Measurements from ENCODE around the gene PLPPR1.
A peak's percentile ranks its signal among the peaks of the same experiment; 100 is the strongest.
"Not testable (repeated sequence)": the region's sequence is repeated elsewhere in the genome, so short reads cannot be mapped to it uniquely, and the experiment has no call there.

PLPPR1 gene

DNA sequence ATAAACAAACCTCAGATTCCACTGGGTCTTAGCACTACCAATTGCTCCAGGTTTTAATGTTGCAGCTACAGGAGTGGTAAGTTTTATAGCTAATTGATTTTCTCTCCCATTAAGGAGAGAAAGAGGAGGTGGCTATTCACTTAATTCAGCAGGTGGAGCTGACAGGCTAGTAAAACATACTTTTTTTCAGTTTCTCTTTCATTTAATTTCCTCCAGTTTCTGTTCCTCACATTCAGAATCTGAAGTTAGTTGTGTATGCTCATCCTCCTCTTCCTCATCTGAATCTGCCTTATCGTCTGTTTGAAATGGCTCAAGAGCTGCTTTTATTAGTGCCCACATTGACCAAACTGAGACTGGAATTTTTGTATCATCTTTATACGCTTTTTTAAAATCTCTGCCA lies 98.0 kb downstream of the PLPPR1 start:
- no peak for DNase-seq (ENCODE audit: low spot score)

DNA sequence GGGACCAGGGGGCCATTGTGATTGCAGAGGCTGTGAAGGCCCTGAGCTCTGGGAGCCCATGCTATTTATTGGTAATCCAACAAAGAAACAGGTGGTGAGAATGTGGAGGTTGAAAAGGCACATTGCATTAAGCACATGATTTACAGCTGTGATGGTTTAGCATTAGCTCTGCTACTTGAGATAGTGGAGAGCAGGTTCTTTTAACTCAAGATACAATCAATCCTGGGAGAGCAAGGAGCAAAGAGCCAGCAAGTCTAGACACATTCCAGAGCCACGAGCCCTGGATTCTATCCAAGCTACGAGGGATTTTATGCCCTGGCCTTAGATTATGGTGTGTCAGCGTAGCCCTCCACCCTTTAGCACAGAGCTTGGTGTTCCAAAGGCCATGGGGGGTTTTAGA lies 98.8 kb downstream of the PLPPR1 start:
- not testable (repeated sequence) for DNase-seq (ENCODE audit: low spot score)

DNA sequence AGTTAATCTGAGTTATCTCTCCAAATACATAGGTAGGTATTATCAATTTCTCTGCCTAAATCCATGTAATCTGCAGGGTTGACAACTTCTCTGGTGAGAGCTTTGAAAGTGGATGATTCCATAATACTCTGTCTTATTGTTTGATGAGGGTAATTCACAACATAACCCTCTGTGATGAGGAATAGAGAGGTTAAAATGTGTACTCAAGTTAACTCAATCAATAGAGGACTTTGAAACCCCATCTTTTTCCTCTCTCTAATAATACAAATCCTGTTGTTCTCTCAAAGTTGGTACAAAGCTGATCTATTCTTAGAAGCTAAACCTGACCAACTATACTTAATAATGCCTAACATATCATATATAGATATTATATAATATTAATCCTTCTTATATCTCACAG lies 100.1 kb downstream of the PLPPR1 start:
- DNase-seq (ENCODE audit: low spot score) = no peak

- no peak for DNase-seq (ENCODE audit: low spot score)
Measured at GRCh38 chr9:101130054-101130453, 101.5 kb downstream of the PLPPR1 start.

DNA sequence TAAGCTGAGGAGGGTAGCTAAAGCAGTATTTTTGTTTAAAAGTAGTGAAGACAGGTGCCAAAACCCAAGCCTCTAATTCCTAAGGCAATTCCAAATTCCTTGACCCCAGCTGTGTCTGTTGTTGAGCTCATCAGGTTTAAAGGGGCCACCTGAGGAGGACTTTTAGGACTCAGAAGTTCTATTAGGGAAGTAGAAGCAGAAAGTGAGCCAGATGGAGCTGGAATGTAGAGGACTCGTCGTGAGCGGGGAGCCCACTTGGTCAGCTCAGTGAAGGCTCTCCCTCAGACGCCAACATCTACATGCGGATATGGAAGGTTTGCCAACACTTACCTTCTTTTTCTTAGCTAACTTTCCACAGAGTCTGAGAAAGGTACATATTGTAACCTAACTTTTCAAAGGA lies 102.8 kb downstream of the PLPPR1 start:
- no peak for DNase-seq (ENCODE audit: low spot score)

GRCh38 chr9:101132801-101133200 lies 104.3 kb downstream of the PLPPR1 start:
- no peak for DNase-seq (ENCODE audit: low spot score)

DNA sequence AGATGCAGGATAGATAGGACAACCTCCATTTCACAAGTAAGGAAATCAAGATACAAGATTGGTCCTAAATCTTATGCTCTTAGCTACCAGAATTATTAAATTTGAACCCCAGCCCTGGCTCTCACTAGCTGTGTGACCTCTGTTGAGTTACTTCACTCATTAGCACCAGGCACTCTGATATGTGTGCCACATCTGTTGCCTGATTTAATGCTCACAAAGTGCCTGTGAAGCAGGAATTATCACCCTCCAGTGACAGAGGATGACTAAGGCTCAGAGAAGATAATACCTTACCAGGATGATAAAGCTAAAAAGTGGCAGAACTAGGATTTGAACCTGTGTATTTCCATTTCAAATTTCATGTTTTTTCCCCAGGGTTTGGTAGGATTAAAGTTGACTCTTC lies 110.0 kb downstream of the PLPPR1 start:
- no peak for DNase-seq (ENCODE audit: low spot score)

GRCh38 chr9:101139082-101139481 lies 110.6 kb downstream of the PLPPR1 start:
- no peak for DNase-seq (ENCODE audit: low spot score)

GRCh38 chr9:101140764-101141163 lies 112.2 kb downstream of the PLPPR1 start:
- DNase-seq (ENCODE audit: low spot score) = no peak

DNA sequence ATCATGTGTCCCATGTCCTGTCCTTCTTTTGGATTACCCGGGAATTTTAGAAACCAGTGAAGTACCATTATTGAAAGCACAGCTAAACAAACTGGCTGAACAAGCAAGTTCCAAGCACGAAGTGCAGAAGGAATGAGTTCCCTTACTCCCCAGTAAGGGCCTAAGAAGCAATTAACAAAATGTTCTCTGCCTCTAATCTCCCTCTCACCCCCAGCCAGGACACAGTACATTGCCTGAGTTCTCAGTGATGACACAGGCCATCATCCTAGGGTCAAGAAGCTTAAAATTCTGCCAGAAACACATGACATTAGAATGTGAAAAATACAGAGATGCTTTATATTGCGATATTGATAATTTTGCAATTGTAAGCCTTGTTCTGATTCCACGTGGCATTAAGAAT lies 118.0 kb downstream of the PLPPR1 start:
- no peak for DNase-seq (ENCODE audit: low spot score)

- no peak for DNase-seq (ENCODE audit: low spot score)
Measured at GRCh38 chr9:101148344-101148743, 119.8 kb downstream of the PLPPR1 start.

DNA sequence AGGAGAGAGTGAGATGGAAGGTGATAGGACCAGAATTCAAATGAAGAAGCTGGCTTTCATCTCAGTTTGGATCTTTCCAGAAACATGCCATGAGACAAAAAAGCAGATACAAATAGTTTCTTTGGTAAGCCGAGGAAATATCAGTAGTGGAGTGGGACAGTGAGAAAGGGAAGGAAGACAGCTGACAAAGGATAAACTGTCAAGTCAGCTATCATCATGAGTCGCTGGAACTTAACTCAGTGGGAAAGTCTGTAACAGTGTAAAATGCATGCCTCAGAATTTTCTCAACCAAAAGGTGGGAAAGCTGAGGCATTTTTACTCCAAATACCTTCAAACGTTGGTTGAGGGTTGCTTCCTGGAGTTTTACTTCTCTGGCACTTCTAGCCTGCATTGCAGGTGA lies 129.8 kb downstream of the PLPPR1 start:
- DNase-seq (ENCODE audit: low spot score) = no peak

DNA sequence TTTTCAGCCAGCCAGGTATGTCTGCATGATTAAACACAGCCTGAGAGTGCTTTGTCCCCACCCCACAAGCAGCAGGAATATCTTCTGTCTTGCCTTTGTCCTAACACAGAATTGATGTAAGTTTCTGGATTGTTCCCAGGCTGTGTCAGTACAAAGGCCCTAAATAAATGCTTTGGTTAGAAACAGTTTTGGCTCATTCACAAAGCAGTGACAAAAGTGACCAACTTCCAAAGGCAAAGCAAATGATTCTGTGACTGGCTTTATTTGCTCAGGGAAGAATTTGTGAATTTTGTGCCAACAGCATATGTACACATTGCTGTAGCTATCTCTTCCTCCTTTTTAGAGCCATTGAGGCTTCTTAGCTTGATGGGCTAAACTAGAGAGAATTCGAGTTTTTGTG lies 133.7 kb downstream of the PLPPR1 start:
- peak; percentile 84 for DNase-seq (ENCODE audit: low spot score)

GRCh38 chr9:101165131-101165530 lies 136.6 kb downstream of the PLPPR1 start:
- no peak for DNase-seq (ENCODE audit: low spot score)

GRCh38 chr9:101167490-101168134 lies 139.1 kb downstream of the PLPPR1 start:
- peak; percentile 10 for DNase-seq (ENCODE audit: low spot score)

GRCh38 chr9:101172616-101173015 lies 144.1 kb downstream of the PLPPR1 start:
- no peak for DNase-seq (ENCODE audit: low spot score)

DNA sequence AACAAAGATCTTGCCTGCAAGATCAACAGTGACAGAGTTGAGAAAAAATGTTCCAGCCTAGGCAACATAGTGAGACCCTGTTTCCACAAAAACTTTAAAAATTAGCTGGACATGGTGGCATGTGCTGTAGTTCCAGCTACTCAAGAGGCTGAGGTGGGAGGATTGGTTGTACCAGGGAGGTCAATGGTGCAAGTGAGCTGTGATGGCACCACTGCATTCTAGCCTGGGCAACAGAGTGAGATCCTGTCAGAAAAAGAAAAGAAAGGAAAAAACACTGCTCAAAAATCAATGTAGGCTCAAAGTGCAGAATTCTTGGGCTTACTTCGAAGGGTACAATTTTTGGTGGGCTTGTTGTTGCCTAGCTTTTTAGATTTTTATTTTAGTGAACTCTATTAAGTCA lies 145.4 kb downstream of the PLPPR1 start:
- DNase-seq (ENCODE audit: low spot score) = no peak

DNA sequence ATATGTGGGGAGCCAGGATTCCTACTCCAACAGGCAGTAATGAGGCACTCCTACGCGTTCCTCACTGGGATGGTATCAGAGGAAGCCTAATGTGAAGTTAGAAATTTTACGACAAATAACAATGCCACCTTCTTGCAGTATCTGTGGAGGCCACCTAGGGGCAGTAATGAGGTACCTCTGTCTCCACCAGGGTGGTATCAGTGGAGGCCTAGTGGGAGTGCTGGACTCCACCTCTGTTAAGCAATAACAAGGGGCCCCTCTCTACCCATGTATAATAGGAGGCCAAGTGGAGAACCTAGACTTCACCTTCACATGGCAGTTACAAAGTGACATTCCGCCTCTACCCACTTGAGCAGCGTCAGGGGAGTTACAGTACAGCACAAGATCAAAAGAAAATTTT lies 147.9 kb downstream of the PLPPR1 start:
- no peak for DNase-seq (ENCODE audit: low spot score)

- no peak for DNase-seq (ENCODE audit: low spot score)
Measured at GRCh38 chr9:101184813-101185278, 156.3 kb downstream of the PLPPR1 start.

DNA sequence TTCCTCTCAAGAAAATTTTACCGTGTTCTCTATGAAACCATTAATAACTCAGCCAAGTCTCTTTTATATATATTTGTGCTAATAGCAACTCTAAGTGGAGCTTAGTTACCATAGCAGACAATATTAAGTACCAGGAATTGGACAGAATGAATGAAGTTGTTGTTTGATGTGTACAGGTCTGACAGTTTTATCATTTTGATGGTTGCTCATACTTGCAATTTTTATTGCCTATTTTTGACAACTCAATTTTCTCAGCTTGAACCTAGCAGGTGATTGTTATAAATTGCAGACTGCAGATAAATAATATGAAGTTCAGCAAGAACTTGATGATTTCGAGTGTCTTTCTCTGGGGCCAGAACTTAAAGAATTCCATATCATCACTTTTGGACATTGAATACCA lies 163.2 kb downstream of the PLPPR1 start:
- no peak for DNase-seq (ENCODE audit: low spot score)

DNA sequence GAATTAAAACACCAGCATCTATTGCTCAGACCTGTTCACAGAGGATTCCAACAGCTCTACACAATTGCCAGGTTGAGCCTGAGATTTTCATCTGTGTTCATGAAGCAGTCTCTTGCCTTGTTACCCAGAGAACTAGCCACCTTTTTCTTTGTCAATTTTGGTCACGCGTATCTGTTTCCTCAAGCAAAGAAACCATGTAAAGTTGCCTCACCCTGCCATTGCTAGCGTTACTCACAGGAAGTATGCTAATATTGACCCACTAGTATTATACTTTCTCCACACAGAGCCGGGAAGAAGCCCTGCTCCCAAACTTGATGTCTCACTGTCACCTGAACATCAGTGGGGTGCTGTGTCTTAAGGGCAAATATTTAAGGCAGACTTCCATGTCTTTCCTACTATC lies 168.5 kb downstream of the PLPPR1 start:
- no peak for DNase-seq (ENCODE audit: low spot score)

DNA sequence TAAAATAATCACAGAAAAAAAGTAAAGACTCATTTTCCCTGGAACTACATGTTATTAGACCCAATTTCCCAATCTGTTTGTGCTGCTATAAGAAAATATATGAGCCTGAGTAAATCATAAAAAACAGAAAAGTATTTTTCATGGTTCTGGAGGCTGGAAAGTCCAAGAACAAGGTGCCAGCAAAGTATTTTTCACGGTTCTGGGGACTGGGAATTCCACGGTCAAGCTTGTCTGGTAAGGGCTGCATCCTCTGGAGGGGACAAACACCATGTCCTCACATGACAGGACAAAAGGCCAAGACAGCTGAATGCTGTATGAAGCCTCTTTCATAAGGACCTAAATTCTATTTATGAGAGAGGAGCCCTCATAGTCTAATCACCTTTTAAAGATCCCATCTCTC lies 172.3 kb downstream of the PLPPR1 start:
- DNase-seq (ENCODE audit: low spot score) = no peak

GRCh38 chr9:101201630-101202029 lies 173.1 kb downstream of the PLPPR1 start:
- DNase-seq (ENCODE audit: low spot score) = no peak

GRCh38 chr9:101209670-101210069 lies 181.1 kb downstream of the PLPPR1 start:
- no peak for DNase-seq (ENCODE audit: low spot score)

DNA sequence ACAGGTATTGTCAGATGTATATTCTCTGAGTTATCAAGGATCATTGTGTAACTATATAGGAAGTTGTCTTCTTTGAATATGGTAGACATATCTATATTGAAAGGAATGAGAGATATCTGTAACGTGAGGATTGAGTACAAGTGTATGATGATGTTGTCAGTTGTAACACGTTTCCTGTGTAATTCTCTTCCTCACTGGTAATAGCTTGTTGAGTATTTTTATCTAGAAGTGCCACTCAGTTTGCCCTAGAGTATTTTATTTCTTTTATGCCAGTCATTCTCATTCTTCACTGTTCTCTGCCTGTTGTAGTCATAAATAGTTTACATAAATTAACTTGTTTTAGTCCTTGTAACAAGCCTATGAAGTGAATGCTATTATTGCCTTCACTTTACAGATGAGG lies 184.1 kb downstream of the PLPPR1 start:
- no peak for DNase-seq (ENCODE audit: low spot score)
